ENCODE results near the gene CD3E. TPM values are rescaled to one million over a fixed set of nuclear protein-coding genes. Genes with fewer than 3 reads are reported as not detected.

The CD3E gene
- total RNA-seq, 1 donor from 2014 or later: not detected

DNA sequence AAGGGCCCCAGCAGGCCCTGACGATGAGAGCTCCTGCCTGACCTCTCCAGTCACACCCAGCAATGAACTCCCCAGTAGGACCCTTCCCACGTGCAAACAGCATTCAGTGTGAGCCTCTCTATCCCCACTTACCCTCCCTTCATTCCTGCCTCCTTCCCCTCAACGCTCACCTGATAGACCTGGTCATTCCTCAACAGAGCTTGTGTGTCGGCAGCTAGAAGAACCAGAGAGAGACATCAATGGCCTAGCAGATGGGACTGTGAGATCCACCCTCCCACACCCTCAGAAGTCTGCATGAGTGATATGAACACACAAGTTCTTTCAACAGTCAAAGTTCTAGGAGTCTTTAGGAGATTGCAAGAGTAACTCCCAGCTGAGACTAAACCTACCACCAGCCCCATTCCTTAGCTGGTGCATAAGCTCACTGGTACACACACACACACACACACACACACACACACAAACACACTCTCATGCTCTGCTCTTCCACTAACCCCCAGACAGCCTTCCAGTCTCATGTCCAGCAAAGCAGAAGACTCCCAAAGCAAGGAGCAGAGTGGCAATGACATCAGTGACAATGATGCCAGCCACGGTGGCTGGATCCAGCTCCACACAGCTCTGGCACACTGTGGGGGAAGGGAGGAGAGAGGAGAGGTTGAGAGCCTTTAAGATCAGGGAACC, 34.9 kb downstream of the CD3E start:
- Mint-ChIP-seq H3K9me3 (no peaks in the 10 kb centered on the region), H3K36me3 (no peaks in the 10 kb centered on the region), H3K27me3 (ENCODE audit: low read depth) (peaks cover 62% of the 10 kb centered on the region), H3K4me3 (no peak overlapping the region), H3K27ac (no peak overlapping the region), H3K4me1 (no peaks in the 10 kb centered on the region)
- DNase-seq (ENCODE audit: low spot score in 2 of 2, unreplicated experiment in 2 of 2): no peak
- TF ChIP-seq, protein P1, sequence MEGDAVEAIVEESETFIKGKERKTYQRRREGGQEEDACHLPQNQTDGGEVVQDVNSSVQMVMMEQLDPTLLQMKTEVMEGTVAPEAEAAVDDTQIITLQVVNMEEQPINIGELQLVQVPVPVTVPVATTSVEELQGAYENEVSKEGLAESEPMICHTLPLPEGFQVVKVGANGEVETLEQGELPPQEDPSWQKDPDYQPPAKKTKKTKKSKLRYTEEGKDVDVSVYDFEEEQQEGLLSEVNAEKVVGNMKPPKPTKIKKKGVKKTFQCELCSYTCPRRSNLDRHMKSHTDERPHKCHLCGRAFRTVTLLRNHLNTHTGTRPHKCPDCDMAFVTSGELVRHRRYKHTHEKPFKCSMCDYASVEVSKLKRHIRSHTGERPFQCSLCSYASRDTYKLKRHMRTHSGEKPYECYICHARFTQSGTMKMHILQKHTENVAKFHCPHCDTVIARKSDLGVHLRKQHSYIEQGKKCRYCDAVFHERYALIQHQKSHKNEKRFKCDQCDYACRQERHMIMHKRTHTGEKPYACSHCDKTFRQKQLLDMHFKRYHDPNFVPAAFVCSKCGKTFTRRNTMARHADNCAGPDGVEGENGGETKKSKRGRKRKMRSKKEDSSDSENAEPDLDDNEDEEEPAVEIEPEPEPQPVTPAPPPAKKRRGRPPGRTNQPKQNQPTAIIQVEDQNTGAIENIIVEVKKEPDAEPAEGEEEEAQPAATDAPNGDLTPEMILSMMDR (IDR thresholded peaks at IDR 0.05; ENCODE audit: unreplicated experiment): no peak

DNA sequence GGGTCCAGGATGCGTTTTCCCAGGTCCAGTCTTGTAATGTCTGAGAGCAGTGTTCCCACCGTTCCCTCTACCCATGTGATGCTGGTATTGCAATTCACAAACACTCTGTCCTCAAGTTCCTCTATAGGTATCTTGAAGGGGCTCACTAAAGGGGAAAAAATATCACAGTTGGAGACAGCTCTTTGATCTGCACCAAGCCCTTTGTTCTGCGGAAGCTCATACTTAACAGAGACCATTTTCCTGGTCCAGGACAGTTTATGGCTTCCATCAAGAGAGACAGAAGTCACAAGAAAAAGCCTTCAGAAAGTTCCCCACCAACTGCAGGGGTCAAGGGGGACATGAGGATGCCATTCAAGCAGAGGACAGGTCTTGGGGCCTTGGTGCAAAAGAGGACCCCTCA, 35.9 kb downstream of the CD3E start:
- Mint-ChIP-seq H3K36me3 (no peaks in the 10 kb centered on the region), H3K4me3 (no peak overlapping the region), H3K27me3 (ENCODE audit: low read depth) (peaks cover 65% of the 10 kb centered on the region), H3K27ac (no peak overlapping the region), H3K4me1 (no peaks in the 10 kb centered on the region), H3K9me3 (no peaks in the 10 kb centered on the region)
- TF ChIP-seq, protein P1 (IDR thresholded peaks at IDR 0.05; ENCODE audit: unreplicated experiment): no peak
- DNase-seq (ENCODE audit: low spot score in 2 of 2, unreplicated experiment in 2 of 2): no peak

DNA sequence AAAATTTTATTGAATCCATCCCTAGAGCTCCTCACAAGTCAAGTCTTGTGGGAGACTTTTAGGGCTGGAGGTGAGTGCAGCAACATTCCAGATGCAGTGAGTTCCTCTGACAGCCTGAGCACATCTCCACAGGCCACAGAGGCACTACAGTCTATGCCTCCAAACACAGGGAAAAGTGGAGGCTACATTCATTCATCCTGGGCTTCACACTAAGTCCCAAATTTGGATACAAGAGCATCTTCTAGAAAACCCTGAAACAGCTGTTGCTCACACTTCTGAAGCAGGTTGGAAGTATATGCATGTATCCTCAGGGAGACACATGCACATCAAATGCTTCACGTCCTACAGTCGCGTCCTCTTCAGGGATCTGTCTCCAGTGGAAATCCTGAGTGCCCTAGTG, 36.7 kb downstream of the CD3E start:
- H3K27me3 Mint-ChIP-seq (ENCODE audit: low read depth): peaks cover 70% of the 10 kb centered on the region
- no peak for DNase-seq (ENCODE audit: low spot score in 2 of 2, unreplicated experiment in 2 of 2)
- no peak overlapping the region for H3K27ac Mint-ChIP-seq
- H3K36me3 Mint-ChIP-seq: no peaks in the 10 kb centered on the region
- no peaks in the 10 kb centered on the region for H3K9me3 Mint-ChIP-seq
- no peaks in the 10 kb centered on the region for H3K4me1 Mint-ChIP-seq
- H3K4me3 Mint-ChIP-seq: no peak overlapping the region
- TF ChIP-seq, protein P1 (IDR thresholded peaks at IDR 0.05; ENCODE audit: unreplicated experiment): no peak

DNA sequence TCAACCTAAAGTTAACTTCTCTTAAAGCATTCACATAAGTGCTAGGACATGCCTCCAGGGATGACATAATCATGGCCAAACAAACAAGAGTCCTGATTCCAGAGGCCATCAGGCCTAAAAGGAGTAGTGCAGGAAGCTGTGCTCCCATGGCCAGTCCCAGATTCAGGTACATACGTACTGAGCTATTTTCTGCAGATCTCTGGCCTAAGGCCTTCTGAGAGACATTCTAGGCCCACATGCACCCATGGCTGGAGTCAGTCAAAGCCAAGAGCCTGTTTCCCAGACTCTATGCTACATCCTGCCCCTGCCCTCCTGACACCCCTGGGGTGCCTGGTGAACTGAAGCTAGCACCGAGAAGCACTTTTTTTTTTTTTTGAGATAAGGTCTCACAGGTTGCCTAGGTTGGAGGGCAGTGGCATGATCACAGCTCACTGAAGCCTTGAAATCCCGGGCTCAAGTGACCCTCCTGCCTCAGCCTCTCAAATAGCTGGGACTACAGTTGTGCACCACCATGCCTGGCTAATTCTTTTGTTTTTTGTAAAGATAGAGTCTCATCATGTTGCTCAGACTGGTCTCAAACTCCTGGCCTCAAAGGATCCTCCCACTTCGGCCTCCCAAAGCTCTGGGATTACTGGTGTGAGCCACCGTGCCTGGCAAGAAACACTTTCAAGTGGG, 37.4 kb downstream of the CD3E start:
- peaks cover 71% of the 10 kb centered on the region for H3K27me3 Mint-ChIP-seq (ENCODE audit: low read depth)
- TF ChIP-seq, protein P1 (IDR thresholded peaks at IDR 0.05; ENCODE audit: unreplicated experiment): no peak

DNA sequence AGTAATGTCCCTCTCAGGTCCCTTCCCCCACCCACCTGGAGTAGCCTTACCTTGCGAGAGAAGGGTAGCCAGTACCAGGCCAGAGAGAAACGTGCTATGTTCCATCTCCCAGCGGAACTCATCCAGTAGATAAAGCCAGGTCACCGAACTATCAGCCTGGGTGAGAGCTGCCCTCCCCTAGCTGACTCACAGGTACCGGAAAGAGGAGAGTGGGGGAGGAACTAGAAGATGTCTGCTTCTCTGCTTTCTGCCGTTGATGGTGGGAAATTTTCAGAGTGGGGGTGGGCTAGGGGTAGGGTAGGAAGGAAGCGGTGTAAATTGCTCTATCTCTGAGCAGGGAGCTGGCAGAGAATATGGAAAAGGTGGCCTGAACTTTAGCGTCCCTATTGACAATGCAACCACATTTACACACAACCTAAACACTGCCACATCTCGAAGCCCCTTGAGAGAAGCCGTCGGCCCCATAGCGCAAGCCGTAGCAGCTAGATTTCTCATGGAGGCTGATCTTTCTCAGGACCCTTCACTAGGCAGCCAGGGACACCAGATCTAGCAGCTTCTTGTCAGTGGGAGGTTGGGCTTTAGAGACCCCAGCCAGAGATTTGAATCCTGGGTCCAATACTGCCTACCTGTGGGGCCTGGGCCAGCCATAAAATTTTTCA, 38.1 kb downstream of the CD3E start, which contains the start of gene CD3D:
Gene CD3D, minus strand, starts transcription at position 203 of the 659 bp plus-strand sequence. Its CDS starts 98 bp downstream, at position 105.
- no peak for DNase-seq (ENCODE audit: low spot score in 2 of 2, unreplicated experiment in 2 of 2)
- H3K27ac Mint-ChIP-seq: no peak within 1 kb of the TSS
- no peaks in the 10 kb centered on the region for H3K4me1 Mint-ChIP-seq
- H3K4me3 Mint-ChIP-seq: no peak within 1 kb of the TSS
- TF ChIP-seq, protein P1 (IDR thresholded peaks at IDR 0.05; ENCODE audit: unreplicated experiment): no peak
- no peaks in the 10 kb centered on the region for H3K36me3 Mint-ChIP-seq
- H3K9me3 Mint-ChIP-seq: no peaks in the 10 kb centered on the region
- H3K27me3 Mint-ChIP-seq (ENCODE audit: low read depth): peaks cover 76% of the 10 kb centered on the region

More for the DNA sequence above, 37.4 kb downstream of the CD3E start:
- no peak for DNase-seq (ENCODE audit: low spot score in 2 of 2, unreplicated experiment in 2 of 2)
- no peaks in the 10 kb centered on the region for H3K9me3 Mint-ChIP-seq
- H3K27ac Mint-ChIP-seq: no peak overlapping the region
- no peaks in the 10 kb centered on the region for H3K4me1 Mint-ChIP-seq
- H3K36me3 Mint-ChIP-seq: no peaks in the 10 kb centered on the region
- no peak overlapping the region for H3K4me3 Mint-ChIP-seq
